Islet precursor cell (in vitro differentiated cells): ENCODE results near the gene CBFA2T3.
"Not testable (repeated sequence)": the region's sequence is repeated elsewhere in the genome, so short reads cannot be mapped to it uniquely, and the experiment has no call there.

Experiments used
- DNase-seq: peaks from one replicate; pipeline ENCODE4 v3.0.0-alpha.2; 2018

Gene CBFA2T3

GRCh38 chr16:89012622-89012995, 35.6 kb upstream of the CBFA2T3 start:
- no peak for DNase-seq

- no peak for DNase-seq
These were observed 35.1 kb upstream of the CBFA2T3 start for GRCh38 chr16:89011909-89012621.

- DNase-seq: no peak
These were observed 33.4 kb upstream of the CBFA2T3 start for GRCh38 chr16:89010210-89010925.

GRCh38 chr16:89009343-89010209, 32.6 kb upstream of the CBFA2T3 start:
- DNase-seq: peak; percentile 73

GRCh38 chr16:89008796-89009195, 31.8 kb upstream of the CBFA2T3 start:
- not testable (repeated sequence) for DNase-seq

GRCh38 chr16:89007371-89008249, 30.6 kb upstream of the CBFA2T3 start:
- DNase-seq: no peak

GRCh38 chr16:89006036-89006752, 29.2 kb upstream of the CBFA2T3 start:
- no peak for DNase-seq

- DNase-seq: no peak
These were observed 28.4 kb upstream of the CBFA2T3 start for GRCh38 chr16:89005201-89006035.

GRCh38 chr16:89004209-89004831, 27.3 kb upstream of the CBFA2T3 start:
- DNase-seq: no peak

- no peak for DNase-seq
These were observed 26.8 kb upstream of the CBFA2T3 start for GRCh38 chr16:89003831-89004208.

- DNase-seq: no peak
These were observed 26.1 kb upstream of the CBFA2T3 start for GRCh38 chr16:89002851-89003830.

GRCh38 chr16:89002081-89002480, 25.1 kb upstream of the CBFA2T3 start:
- DNase-seq: not testable (repeated sequence)

GRCh38 chr16:89001117-89002027, 24.4 kb upstream of the CBFA2T3 start:
- no peak for DNase-seq

GRCh38 chr16:89000207-89000959, 23.4 kb upstream of the CBFA2T3 start:
- no peak for DNase-seq

- no peak for DNase-seq
These were observed 22.6 kb upstream of the CBFA2T3 start for GRCh38 chr16:88999457-89000206.

GRCh38 chr16:88995746-88996535, 18.9 kb upstream of the CBFA2T3 start:
- DNase-seq: no peak
